Hematopoietic multipotent progenitor cell treated with erythropoietin and hydrocortisone succinate and interleukin-3 and kit ligand, for 17 days (in vitro differentiated cells): ENCODE measurements around the gene CD247.

Experiments used
- DNase-seq: peaks from one replicate; pipeline ENCODE4 v3.0.0-alpha.2; 2015; ENCODE audit warnings: low spot score

The CD247 gene

DNA sequence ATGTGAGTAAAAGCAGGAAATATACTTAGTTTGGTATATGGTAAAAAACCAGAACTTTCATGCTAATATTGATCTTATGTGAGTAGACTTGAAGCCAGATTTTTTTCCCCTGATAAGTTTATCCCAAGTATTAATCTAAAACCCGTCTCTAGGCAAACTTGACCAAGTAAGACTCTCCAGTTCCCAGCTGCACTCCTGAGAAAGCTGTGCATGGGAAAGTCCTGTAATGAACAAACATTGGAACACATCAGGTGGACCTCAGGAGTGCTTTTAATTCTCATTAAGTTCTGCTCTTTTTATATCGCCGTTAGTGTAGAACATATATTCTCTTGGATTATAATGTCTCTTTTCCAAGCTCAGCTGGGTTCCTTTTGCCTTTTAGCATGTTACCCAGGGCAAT, 105.0 kb downstream of the CD247 start:
- no peak for DNase-seq

DNA sequence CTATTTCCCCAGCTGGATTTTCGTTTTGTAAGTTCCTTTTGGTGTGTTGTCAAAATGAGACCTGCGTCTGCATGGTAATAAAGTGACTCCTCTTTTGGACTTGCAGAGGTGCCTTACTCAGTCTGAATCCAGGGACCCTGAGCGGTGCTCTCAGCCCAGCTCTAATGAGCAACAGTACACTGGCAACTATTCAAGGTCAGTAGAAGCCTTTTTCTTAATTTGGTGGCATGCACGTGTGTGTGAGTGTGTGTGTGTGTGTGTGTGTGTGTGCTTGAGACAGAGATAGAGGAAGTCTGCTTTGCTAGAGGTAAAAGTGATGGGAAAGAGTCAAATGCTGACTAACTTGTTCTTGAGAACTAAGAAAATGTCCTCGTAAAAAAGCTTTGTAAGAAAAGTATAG, 105.4 kb downstream of the CD247 start:
- DNase-seq, result no peak

DNA sequence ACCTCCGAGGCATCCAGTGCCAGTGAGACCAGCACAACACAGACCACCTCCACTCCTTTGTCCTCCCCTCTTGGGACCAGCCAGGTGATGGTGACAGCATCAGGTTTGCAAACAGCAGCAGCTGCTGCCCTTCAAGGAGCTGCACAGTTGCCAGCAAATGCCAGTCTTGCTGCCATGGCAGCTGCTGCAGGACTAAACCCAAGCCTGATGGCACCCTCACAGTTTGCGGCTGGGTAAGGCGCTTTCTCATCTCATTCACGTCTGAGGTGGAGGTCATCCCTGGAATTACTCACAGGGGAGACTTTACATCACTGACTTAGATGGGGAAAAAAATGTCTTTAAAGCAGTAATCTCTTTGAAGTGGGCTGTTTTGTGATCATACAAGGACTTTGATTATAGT, 106.3 kb downstream of the CD247 start:
- DNase-seq, result no peak

DNA sequence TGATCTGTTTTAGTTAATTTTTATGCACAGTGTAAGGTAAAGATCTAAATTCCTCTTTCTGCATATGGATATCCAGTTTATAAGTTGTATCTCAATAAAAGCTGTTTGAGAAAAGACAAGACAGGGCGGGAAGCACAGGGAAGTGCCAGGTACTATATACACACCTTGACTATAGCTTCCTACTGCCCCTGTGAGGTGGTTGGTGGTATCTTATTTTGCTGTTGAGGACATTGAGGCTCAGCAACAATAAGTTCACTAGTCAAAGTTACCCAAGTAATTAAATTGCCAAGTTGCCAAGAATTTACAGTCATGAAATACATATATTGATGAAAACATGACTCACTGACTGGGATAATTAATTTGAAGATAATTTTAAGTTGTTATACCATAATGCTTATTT, 109.1 kb downstream of the CD247 start:
- no peak for DNase-seq

DNA sequence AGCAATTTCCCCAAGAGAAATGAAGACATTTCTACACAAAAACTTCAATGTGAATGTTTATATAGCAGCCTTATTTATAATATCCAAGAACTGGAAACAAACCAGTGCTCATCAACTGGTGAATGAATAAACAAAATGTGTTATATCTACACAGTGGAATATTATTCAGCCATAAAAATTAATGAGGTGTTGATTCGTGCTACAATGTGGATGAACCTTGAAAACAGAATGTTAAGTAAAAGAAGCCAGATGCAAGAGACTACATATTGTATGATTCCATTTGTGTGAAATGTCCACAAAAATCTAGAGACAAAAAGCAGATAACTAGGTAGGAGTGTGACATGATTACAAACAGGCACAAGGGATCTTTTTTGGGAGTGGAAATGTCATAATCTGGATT, 110.0 kb downstream of the CD247 start:
- no peak for DNase-seq

DNA sequence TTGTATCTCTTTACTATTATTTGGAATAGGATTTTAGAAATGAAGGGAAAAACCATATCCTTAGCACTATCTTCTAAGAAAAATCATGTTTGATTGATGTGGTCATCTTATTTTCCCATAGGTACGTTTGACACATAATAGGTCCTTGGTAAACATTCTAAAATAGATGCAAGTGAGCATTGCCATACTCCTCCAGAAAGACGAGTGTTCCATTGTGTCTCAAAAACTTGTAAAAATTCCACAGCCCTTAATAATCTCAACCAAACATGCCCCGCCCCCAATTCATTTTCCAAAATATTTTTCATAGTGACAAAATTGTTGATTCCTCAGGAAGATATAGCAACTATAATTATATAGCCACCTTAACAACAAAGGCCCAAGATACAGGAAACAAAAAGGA, 113.4 kb downstream of the CD247 start:
- no peak for DNase-seq

DNA sequence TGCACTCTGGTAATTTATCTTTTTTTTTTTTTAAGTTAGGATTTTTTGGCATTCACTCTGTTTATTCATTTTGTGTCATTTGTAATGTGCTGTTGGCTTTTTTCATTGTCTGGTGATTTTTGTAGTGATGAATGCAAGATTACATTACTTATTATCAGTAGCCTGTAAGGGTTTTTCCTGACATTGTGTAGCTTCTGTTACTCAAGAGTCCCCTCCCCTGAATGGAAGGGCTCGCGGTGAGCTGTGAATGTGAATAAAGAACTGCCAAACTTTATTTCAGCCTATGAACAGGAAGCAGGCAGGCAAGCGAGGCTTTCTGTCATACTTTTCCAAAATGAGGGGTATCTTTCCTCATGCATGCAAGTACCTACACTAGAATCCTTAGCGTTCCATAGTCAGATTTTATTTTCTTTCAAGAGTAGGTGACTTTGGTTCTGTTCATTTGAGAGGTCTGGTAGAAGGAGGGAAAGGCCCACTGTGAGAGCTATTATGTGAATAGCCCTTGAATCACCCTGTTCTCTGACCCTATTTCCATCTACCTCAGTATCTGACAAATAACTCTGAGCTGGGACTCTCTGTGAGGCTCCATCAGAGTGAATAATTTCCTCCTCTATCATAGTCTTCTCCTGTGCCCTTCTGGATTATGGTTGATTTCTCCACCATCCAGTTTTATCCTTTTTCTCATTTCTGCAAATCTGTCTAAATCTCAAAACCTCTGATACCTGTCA, 114.0 kb downstream of the CD247 start:
- DNase-seq, result no peak

DNA sequence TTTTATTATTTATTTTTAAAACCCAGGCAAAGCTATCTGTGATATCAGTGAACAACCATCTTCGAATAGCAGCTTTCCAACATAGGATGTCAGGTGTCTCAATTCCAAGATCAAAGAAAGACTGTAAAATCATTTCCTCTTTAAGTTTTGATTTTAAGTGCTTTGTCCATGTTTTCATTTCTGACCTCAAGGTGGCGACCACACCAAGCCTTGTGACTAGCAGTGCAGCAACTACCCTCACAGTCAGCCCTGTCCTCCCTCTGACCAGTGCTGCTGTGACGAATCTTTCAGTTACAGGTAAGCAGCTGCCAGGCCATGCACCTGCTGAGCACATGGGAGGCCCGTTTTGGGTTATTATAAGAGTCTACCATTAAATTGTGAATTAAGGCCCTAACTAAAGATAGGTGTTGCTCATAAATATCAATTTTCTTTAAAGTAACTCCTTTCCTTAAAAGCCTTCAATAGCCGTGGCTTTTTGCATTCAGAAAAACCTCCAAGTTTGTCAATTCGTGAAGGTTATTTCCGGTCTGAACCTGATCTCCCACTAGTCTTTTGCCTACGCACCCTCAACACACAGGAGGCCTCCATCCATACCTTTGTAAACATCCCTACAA, 117.0 kb downstream of the CD247 start:
- DNase-seq, result peak; percentile 62

DNA sequence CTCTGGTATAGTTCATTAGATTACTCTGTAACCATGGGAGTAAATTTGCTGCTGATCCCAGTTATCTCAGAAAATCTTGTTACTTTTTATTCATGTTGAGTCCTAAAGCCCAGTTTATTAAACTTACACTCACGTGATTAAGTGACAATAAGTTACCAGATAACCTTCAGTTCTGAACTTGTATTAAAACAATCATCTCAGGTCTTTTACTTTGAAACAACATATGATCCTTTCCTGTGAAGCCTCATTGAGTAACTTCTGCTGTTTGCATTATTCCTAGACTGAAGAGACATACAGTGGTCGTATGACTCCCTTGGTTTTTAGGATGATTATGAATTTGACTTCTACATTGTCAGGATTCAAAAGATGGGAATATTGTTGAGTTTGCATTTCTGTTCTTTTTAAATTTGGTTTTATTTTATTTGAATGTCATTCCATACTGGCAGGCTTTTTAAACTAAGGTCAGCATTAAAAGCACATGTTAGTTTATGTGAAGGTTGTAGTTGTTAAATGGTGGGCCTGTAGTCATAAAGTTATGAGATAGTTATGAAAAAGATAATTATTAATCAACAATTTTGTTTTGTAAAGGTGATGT, 117.9 kb downstream of the CD247 start:
- DNase-seq, result no peak

DNA sequence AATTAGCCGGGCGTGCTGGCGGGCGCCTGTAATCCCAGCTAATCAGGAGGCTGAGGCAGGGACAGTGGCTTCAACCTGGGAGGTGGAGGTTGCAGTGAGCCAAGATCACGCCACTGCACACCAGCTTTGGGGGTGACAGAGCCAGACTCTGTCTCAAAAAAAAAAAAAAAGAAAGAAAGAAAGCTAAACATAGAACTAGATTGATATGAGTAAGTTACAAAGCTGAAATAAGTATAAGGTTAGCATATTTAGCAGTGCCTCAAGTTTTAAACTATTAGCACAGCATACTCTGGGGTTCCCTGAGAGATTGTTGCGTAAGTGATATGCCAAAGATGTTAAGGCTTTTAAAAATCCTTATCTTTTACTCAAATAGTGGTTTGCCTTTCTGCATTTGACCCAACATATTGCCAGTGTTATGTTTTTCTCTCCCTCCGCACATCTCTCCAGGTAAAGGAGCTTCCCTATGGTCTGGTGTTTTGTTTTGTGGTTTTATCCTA, 126.1 kb downstream of the CD247 start:
- no peak for DNase-seq

DNA sequence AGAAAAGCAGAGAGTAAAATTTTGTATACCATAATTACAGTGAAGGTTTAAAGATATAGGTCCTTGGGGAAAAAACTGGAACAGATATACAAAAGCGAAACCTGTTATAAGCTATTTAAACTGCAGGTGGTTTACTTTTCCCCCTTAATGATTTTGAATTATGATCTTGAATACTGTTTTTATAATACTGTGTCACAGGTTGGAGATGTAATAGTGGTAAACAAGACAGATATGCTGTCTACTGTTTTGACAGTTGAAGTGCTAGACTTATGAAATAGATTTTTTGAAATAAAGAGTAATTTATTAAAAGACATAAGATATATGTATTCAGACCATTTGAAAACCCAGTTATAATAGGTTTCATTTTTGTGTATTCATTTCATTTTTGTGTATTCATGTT, 129.4 kb downstream of the CD247 start:
- no peak for DNase-seq

DNA sequence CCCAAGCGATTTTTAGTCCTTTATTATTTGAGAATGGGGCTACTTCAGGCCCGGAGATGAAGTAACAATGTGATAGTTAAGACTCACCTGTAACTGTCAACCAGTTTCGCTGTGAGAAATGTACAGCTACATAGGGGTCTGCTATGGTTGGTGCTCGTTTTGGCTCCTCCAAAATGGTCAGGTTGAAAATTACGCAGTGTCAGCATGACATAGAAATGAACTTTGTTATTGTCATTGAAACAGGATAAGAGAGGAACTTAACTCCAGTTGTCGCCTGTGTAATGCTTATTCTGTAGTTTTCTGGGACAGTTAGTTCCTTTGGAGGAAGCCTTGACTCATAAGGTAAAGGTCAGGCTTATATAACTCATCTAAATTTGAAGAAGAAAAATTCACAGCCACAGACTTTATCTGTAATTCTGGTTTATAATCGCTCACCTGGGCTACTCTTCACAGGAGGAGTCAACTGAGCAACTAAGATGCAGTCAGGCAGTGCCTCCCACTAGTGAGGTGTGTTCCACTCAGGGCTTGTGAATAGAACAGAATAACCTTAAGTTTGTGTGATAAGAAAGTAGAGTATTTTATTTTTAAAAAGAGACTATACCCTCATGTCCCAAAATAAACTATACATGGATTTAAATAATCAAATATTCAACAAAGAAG, 130.9 kb downstream of the CD247 start:
- DNase-seq, result no peak
